Left lobe of liver (tissue), 2 donors: Measurements from ENCODE around the gene TRPV5. TPM values are rescaled to one million over a fixed set of nuclear protein-coding genes. Genes with fewer than 3 reads are reported as not detected.

ENCODE experiments used
- ATAC-seq: fragments of 200-7000 bp; cut with Tn5 transposase; one replicate; pipeline ENCODE4 v1.9.1; 2020; ENCODE audit warnings: mild to moderate bottlenecking, moderate library complexity
- DNase-seq: peaks from one replicate; pipeline ENCODE4 v3.0.0-alpha.2; 2020; ENCODE audit warnings: low spot score
- total RNA-seq: library from RNA; stranded (reverse); gene quantifications from one replicate; pipeline ENCODE4 v1.2.1, GENCODE V29; 2021
- donor health status: DM: no; HTN: no; CAD: no; lungs with moderate emphysema.
- donor health status: DM: no; HTN: yes; CAD: no.

Gene TRPV5
- total RNA-seq, 1 donor from 2014 or later: not detected

DNA sequence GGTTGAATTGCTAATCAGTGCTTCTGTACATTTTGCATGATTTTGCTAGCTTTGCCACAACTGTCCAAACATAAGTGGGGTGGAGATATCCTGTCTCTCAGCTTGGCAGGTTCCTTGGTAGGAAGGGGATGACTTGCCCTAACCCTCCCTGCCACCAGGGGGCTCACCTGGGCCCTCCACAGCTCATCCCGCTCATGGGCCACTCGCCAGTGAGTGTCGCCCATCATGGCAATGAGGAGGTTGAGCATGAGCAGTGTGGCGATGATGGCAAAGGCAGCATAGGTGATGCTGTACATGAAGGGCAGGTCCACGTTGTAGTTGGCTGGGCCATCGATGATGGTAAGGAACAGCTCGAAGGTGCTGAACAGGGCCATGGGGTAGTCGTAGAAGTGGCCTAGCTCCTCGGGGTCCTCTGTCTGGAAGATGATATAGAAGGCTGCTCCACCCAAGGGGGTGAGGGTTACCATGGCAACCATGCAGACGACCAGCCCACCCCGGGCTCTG lies 60.2 kb downstream of the TRPV5 start:
- ATAC-seq (peak; percentile 50), DNase-seq (peak; percentile 47)

GRCh38 chr7:142872106-142872675 lies 61.4 kb downstream of the TRPV5 start:
- DNase-seq (peak; percentile 40), ATAC-seq (no peak)

DNA sequence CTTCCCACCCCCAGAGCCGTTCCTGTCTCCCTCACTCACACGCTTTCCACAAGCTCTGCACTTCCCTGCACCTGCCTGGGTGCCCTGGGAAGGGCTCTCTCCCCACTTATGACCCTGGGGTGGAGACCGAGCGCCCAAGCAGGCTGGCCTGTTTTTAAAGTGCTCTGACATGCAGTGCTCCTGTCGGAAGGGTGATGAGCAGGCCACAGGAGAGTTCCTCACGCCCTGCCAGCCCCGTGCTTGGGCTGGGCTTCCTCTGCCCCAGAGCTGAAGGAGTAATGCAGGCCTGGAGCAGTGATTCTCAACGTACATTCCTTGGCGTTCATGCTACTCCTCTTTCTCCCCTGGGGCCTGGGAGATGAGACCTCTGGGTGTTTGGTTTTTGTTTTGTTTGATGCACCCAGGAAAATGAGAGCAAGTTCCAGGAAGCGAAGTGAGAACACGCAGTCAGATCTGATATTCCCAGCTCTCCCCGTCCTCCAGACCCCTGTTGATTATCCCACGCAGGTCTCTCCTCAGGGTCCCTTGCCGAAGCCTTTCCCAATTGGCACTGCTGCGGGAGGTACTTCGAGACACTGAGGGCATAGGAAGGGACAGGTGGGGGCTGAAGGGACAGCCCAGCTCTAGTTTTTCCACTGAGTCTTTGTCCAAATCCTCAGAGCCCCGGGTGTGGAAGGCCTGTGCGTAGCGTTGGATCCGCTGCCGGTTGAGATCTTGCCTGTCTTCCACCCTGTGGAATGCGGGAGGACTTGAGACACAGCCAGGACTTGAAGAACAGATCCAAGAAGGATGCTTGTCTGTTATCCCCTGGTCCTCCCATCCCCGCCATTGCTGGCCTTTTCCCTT lies 62.1 kb downstream of the TRPV5 start:
- ATAC-seq (no peak), DNase-seq (peak; percentile 23)

DNA sequence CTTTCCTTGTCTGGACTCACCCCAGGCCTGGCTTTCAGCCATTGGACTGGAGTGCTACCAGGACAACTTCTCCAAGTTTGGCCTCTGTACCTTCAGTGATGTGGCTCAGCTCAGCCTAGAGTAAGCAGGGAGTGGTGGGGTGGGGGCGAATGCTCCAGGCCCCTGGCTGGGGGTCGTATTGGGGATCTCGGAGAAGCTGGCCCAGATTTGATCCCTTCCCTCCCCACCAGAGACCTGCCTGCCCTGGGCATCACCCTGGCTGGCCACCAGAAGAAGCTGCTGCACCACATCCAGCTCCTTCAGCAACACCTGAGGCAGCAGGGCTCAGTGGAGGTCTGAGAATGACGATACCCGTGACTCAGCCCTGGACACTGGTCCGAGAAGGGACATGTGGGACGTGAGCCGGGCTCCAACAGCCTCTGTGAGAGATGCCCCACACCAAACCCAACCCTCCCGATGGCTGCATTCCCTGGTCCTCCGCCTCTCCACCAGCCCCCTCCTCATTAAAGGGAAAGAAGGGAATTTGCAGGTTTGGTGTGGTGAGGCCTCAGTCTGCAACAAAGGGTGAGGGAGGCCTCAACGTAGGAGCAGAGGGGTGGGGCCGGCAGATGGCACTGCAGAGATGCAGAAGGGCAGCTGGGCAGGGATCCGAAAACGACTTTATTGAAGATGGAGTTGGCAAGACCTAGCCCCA lies 62.8 kb downstream of the TRPV5 start:
- ATAC-seq (no peak), DNase-seq (peak; percentile 42)

DNA sequence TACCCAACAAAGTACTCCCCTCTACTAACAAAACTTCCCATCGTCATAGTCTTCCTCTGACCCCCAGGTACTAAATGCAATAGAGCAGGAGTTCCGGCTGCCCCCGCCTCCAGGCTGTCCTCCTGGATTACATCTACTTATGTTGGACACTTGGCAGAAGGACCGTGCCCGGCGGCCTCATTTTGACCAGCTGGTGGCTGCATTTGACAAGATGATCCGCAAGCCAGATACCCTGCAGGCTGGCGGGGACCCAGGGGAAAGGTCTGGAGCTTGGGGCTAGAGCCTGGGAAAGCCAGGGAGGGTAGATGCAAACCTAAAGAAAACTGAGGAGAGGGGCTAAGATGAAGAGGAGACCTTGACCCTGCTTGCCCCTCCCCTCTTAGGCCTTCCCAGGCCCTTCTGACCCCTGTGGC lies 63.4 kb downstream of the TRPV5 start:
- ATAC-seq (no peak), DNase-seq (no peak)

DNA sequence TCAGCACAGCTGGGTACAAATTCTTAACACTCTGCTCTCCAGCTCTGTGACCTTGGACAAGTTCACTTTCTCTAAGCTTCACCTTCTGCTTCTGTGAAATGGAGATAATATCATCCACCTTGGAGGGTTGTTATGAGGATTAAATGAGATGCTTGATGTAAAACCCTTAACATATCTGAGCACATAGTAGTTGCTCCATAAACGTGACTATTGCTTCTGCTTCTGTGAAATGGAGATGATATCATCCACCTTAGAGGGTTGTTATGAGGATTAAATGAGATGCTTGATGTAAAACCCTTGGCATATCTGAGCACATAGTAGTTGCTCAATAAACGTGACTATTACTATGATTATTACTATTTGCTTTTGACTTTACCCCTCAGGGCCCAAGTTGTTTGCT lies 64.1 kb downstream of the TRPV5 start:
- DNase-seq (no peak), ATAC-seq (no peak)

- ATAC-seq (no peak), DNase-seq (no peak)
Observed at GRCh38 chr7:142868986-142869415, 64.5 kb downstream of the TRPV5 start.

DNA sequence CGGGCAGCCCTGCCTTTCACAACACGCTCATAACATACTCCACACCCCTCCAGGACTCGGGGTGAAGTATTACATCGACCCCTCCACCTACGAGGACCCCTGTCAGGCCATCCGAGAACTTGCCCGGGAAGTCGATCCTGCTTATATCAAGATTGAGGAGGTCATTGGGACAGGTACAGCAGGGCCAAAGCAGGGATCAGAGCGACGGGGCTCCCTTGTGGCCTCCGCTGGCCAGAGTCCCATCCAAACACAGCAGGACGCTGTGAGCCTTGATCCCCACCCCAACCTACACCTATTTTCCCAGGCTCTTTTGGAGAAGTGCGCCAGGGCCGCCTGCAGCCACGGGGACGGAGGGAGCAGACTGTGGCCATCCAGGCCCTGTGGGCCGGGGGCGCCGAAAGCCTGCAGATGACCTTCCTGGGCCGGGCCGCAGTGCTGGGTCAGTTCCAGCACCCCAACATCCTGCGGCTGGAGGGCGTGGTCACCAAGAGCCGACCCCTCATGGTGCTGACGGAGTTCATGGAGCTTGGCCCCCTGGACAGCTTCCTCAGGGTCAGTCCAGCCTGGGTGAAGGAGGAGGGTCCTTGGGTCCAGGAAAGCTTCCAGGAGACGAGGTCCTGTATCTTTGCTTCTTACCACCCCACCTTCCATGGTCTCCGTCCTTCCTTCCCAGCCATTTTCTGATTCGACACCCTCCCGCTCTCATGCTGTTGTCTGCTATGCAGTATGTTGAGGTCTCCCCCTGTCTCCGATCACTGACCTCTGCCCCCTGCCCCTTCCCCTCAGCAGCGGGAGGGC lies 65.2 kb downstream of the TRPV5 start:
- DNase-seq (no peak), ATAC-seq (no peak)

DNA sequence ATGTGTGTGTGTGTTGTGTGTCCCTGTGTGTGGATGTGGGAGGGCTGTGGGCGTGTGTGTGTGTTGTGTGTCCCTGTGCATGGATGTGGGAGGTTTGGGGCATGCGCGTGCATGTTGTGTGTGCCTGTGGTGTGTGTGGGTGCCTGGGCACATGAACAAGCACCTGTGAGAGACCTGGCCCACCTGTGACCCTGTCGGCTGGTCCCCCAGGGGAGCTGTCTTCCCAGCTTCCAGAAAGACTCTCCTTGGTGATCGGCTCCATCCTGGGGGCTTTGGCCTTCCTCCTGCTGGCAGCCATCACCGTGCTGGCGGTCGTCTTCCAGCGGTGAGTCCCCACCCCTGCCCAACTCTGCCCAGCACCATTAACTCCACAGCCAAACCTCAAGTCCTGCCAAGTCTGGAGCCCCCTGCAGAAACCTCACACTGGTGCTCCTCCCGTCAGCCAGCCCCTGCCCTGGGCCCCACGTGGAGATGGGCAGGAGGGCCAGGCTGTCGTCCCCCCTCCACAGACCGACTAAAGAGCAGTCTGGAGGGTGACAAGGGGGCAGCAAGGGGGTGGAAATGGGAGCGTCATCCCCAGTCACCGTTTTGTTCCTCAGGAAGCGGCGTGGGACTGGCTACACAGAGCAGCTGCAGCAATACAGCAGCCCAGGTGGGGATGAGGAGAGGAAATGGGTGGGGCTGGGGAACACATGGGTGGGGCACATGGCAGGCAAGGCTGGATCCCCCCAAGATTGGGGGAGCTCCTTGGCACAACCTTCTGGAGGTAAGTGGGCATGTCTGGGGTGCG lies 66.0 kb downstream of the TRPV5 start:
- DNase-seq: no peak
- ATAC-seq: no peak

GRCh38 chr7:142867097-142867378 lies 66.5 kb downstream of the TRPV5 start:
- ATAC-seq (no peak), DNase-seq (no peak)

DNA sequence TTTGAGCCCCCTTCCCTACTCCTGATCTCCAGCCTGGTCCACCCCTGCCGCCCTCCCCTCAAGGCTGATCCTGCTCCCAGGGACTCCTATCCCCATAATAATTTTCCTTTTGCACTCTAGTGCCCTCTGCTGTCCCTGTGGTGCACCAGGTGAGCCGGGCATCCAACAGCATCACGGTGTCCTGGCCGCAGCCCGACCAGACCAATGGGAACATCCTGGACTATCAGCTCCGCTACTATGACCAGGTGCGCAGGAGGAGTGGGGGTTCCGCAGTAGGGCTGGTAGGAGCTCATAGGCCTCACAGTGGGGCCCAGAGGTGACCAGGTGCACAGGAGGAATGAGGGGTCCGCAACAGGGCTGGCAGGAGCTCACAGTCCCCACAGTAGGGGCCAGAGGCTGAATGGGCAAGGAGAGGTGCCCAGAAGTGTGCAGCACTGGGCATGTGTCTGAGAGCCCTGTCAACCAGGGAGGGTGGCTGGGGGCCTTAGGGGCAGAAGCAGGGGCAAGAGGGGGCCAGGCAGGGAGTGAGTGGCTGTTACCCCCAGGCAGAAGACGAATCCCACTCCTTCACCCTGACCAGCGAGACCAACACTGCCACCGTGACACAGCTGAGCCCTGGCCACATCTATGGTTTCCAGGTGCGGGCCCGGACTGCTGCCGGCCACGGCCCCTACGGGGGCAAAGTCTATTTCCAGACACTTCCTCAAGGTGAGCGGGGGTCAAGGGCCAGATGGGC lies 67.0 kb downstream of the TRPV5 start:
- ATAC-seq (peak; percentile 93), DNase-seq (peak; percentile 44)

- ATAC-seq (no peak), DNase-seq (no peak)
Observed at GRCh38 chr7:142865766-142866165, 67.8 kb downstream of the TRPV5 start.

GRCh38 chr7:142864980-142865747 lies 68.4 kb downstream of the TRPV5 start:
- DNase-seq: no peak

GRCh38 chr7:142863891-142864685 lies 69.5 kb downstream of the TRPV5 start:
- ATAC-seq: no peak
- DNase-seq: no peak

More at GRCh38 chr7:142864980-142865747, 68.4 kb downstream of the TRPV5 start:
- no peak for ATAC-seq

DNA sequence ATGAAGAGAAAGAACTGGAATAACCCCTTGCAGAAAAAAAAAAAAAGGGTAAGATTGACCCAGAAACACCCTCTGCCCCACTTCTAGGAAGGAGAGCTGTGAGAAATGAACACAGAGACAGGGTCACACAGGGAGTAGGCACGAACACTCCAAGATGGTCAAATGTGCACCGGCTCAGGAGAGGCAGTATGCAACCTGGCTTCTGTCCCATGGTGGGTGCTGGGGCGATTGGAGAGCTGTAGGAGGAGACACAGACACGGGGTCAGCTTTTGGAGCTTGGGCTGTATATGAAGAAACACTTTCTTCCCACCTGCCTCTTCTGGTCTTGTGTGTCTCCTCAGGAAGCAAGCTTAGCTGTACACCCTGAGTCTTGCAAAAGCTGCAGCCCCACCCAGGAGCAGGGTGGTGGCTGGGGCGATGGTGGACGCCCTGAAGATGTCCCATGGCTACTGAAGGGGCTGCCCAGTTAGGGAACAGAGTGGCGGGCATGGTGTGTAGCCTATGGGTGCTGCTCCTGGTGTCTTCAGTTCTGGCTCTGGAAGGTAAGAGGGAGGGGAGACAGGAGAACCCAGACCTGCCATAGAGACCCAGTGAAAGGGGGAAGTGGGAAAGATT lies 70.7 kb downstream of the TRPV5 start:
- ATAC-seq (no peak), DNase-seq (no peak)

GRCh38 chr7:142862351-142862750 lies 71.2 kb downstream of the TRPV5 start:
- no peak for DNase-seq
- no peak for ATAC-seq

DNA sequence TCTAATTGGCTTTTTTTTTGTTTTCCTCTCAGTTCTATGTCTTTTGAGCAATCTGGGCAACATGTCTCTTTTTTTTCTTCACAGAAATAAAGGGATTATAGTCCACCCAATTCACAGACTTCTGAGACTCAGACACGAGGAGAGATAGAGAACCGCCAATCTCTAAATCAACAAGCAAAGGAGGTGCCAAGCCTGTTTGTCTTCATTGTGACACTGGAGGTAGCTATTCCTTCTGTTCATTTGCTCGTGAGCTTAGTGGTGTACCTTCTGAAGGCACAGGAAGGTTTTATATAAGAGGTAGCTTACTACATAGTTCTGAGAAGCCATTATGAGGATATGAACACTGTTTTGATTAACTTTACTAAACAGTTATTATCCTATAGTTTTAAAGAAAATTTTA lies 72.6 kb downstream of the TRPV5 start:
- DNase-seq: no peak
- ATAC-seq: no peak

GRCh38 chr7:142859829-142860228 lies 73.7 kb downstream of the TRPV5 start:
- DNase-seq (no peak), ATAC-seq (no peak)
